ENCODE measurements around the gene PWWP2B.
"Not testable (repeated sequence)": the region's sequence is repeated elsewhere in the genome, so short reads cannot be mapped to it uniquely, and the experiment has no call there.

The PWWP2B gene

GRCh38 chr10:132384618-132385388 lies 12.2 kb upstream of the PWWP2B start:
- DNase-seq (ENCODE audit: low read depth): no peak
- no peak overlapping the region for H3K4me3 ChIP-seq (ENCODE audit: control insufficient read depth, low read depth, low read length)
- TF ChIP-seq CTCF (IDR thresholded peaks at IDR 0.05; ENCODE audit: control insufficient read depth, insufficient read depth, low read depth, low read length, missing control alignments): no peak

GRCh38 chr10:132385389-132385667 lies 11.7 kb upstream of the PWWP2B start:
- DNase-seq (ENCODE audit: low read depth): no peak
- no peak overlapping the region for H3K4me3 ChIP-seq (ENCODE audit: control insufficient read depth, low read depth, low read length)
- no peak for TF ChIP-seq CTCF (IDR thresholded peaks at IDR 0.05; ENCODE audit: control insufficient read depth, insufficient read depth, low read depth, low read length, missing control alignments)

GRCh38 chr10:132385721-132386418 lies 11.1 kb upstream of the PWWP2B start:
- no peak overlapping the region for H3K4me3 ChIP-seq (ENCODE audit: control insufficient read depth, low read depth, low read length)
- DNase-seq (ENCODE audit: low read depth): no peak
- TF ChIP-seq CTCF (IDR thresholded peaks at IDR 0.05; ENCODE audit: control insufficient read depth, insufficient read depth, low read depth, low read length, missing control alignments): no peak

GRCh38 chr10:132386419-132386831 lies 10.6 kb upstream of the PWWP2B start:
- H3K4me3 ChIP-seq (ENCODE audit: control insufficient read depth, low read depth, low read length): no peak overlapping the region
- DNase-seq (ENCODE audit: low read depth): no peak
- TF ChIP-seq CTCF (IDR thresholded peaks at IDR 0.05; ENCODE audit: control insufficient read depth, insufficient read depth, low read depth, low read length, missing control alignments): no peak

GRCh38 chr10:132386896-132387295 lies 10.1 kb upstream of the PWWP2B start:
- H3K4me3 ChIP-seq (ENCODE audit: control insufficient read depth, low read depth, low read length): not testable (repeated sequence)

GRCh38 chr10:132387764-132388210 lies 9.2 kb upstream of the PWWP2B start:
- no peak overlapping the region for H3K4me3 ChIP-seq (ENCODE audit: control insufficient read depth, low read depth, low read length)
- no peak for DNase-seq (ENCODE audit: low read depth)
- peak; percentile 76 for TF ChIP-seq CTCF (IDR thresholded peaks at IDR 0.05; ENCODE audit: control insufficient read depth, insufficient read depth, low read depth, low read length, missing control alignments)

More at GRCh38 chr10:132386896-132387295, 10.1 kb upstream of the PWWP2B start:
- not testable (repeated sequence) for DNase-seq (ENCODE audit: low read depth)

GRCh38 chr10:132388891-132389432 lies 8.0 kb upstream of the PWWP2B start:
- no peak for TF ChIP-seq CTCF (IDR thresholded peaks at IDR 0.05; ENCODE audit: control insufficient read depth, insufficient read depth, low read depth, low read length, missing control alignments)
- DNase-seq (ENCODE audit: low read depth): no peak

More at GRCh38 chr10:132388891-132389432, 8.0 kb upstream of the PWWP2B start:
- no peak overlapping the region for H3K4me3 ChIP-seq (ENCODE audit: control insufficient read depth, low read depth, low read length)
